GM19193 (cell line): ENCODE data around the gene SIGLEC9.

Experiments
- POLR2A ChIP-seq: IDR thresholded peaks from 4 replicates; pipeline ENCODE4 v1.6.1; 2011; ENCODE audit not compliant: insufficient read depth, insufficient read length; ENCODE audit errors: extremely low read depth

Gene SIGLEC9

DNA sequence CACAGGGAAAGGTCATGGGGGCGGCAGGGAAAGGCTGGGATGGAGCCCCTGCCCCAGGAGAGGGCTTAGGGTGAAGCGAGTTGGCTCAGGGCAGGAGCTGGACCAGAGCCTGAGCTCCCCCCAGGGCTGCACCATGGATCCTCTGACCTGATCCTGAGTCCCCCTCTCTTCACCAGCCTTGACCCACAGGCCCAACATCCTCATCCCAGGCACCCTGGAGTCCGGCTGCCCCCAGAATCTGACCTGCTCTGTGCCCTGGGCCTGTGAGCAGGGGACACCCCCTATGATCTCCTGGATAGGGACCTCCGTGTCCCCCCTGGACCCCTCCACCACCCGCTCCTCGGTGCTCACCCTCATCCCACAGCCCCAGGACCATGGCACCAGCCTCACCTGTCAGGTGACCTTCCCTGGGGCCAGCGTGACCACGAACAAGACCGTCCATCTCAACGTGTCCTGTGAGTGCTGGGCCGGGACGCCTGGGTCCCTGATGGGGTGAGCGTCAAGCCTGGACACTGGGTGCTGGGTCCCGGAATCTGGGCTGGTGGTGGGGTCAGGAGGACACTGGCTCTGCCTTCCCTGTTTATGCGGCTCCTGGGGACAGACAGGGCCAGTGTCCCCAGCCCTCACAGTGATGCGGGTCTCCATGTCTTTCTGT, 842 bp downstream of the SIGLEC9 start:
- no peak for TF ChIP-seq POLR2A

DNA sequence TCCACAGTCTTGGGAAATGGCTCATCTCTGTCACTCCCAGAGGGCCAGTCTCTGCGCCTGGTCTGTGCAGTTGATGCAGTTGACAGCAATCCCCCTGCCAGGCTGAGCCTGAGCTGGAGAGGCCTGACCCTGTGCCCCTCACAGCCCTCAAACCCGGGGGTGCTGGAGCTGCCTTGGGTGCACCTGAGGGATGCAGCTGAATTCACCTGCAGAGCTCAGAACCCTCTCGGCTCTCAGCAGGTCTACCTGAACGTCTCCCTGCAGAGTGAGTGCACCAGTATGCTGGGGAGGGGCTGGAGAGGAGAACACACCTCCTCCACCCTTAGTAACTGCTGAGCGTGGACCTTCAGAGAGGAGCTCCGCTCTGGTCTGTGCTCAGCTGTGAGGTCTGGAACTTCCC, 2.3 kb downstream of the SIGLEC9 start:
- TF ChIP-seq POLR2A = no peak

DNA sequence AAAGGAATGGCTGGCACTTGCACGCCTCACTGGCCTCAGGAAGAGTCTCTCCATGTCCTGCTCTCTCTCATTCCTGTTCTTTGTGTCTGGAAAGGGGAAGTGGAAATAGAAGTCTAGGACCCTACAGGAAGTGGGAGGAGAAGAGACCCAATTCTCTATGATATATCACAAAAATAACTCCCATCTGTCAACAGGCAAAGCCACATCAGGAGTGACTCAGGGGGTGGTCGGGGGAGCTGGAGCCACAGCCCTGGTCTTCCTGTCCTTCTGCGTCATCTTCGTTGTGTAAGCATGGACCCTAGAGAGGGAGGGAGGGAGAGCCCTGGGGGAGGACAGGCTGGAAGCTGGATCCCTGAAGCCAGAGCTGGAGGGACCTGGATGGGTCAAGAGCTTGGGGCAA, 3.0 kb downstream of the SIGLEC9 start:
- no peak for TF ChIP-seq POLR2A

- TF ChIP-seq POLR2A = no peak
Measured at GRCh38 chr19:51128227-51128626, 3.5 kb downstream of the SIGLEC9 start.

DNA sequence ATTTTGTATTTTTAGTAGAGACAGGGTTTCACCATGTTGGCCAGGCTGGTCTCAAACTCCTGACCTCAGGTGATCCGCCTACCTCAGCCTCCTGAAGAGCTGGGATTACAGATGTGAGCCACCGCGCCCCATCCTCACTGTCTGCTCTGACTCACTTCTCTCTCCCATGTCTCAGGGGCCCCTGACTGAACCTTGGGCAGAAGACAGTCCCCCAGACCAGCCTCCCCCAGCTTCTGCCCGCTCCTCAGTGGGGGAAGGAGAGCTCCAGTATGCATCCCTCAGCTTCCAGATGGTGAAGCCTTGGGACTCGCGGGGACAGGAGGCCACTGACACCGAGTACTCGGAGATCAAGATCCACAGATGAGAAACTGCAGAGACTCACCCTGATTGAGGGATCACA, 5.0 kb downstream of the SIGLEC9 start:
- no peak for TF ChIP-seq POLR2A

GRCh38 chr19:51131780-51132680, 7.3 kb downstream of the SIGLEC9 start:
- TF ChIP-seq POLR2A = no peak

DNA sequence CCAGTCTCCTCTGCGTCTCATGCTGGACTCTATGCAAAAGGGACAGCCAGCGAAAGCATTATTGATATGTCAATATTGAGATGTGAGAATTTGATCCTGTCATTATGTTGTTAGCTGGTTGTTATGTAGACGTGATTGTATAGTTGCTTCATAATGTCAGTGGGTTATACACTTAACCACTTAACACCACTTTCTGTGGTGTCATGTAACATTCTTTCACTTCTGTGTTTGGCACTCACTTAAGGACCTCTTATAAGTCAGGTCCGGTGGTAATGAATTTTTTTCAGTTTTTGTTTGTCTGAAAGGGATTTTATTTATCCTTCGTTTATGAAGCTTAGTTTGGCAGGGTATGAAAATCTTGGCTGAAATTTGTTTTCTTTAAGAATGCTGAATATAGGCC, 10.3 kb downstream of the SIGLEC9 start:
- no peak for TF ChIP-seq POLR2A

DNA sequence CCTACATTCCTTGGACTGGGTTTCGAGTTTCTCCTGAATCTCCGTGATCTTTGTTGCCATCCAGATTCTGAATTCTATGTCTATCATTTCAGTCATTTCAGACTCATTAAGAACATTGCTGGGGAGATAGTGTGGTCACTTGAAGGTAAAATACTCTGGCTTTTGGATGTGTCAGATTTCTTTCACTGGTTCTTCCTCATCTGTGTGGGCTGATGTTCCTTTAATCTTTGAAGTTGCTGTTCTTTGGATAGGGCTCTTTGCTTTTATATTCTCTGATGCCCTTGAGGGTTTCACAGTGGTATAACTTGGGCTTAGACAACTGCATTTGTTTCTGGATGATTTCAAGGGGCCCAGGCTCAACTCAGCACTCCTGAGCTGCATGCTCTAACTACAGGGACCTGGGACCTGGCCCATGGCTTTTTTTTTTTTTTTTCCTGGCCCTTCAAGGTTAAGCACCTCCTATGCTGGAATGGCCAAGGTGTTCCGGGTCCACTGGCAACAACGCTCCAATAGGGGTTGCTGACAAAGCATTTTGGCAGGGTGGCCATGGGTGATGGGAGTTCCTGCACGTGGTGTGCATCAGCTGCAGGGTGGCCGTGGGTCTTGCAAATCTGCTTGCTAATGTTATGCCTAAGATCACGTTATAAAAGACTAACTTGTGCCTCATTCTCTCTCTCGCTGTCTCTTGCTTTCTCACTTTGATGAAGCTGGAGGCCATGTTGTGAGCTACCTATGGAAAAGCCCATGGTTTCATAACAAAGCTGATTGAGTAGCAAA, 11.5 kb downstream of the SIGLEC9 start:
- TF ChIP-seq POLR2A = no peak

DNA sequence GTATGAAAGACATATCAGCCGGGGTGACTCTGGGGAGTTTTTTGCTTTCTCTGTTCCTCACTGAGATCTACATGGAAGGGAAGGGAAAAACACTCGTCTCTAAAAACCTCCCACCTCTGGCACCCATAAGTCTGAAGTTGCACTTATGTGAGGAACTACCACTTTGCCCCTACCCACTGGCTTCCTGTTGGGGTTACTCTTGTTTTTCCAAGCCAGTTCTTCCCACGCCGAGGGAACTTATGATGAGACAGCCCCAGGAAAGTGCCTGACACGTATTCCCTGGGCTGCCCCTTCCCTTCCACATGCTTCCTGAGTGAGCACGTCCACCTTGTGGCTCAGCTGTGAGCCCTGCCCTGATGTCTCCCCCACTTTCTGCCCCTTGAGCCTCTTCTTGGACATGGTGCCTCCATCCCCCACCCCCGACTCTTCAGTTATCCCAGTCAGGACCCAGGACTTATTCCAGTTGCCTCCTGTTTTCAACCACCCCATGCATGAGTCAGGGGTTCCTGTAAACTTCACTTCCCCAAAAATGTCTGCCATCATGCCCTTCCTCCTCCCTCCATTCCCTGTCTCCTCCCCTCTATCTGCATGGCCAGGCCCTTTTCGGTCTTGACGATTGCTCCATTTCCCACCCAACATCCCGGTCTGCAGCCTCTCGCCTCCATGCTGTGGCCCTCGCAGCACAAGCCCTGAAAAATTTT, 12.3 kb downstream of the SIGLEC9 start:
- TF ChIP-seq POLR2A = no peak

- no peak for TF ChIP-seq POLR2A
Measured at GRCh38 chr19:51137792-51138425, 13.2 kb downstream of the SIGLEC9 start.

DNA sequence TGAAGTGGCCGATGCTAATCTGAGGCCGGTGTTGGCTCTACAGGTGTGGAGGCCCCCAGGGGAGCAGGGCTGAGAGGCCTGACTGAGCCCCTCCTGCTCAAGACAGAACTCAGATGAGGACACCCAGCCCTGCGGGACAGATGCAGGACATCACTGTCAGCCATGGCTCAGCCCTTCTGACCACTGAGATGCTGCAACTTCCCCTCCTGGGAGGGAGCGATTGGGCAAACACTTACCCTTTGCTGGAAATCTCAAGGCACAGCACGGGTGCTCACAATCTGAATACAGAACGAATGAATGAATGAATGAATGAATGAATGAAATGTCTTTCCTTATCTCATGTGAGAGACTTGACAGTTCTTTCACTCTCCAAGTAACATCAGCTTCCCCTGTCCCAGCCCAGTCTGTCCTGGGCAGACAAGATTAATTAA, 13.9 kb downstream of the SIGLEC9 start:
- no peak for TF ChIP-seq POLR2A

DNA sequence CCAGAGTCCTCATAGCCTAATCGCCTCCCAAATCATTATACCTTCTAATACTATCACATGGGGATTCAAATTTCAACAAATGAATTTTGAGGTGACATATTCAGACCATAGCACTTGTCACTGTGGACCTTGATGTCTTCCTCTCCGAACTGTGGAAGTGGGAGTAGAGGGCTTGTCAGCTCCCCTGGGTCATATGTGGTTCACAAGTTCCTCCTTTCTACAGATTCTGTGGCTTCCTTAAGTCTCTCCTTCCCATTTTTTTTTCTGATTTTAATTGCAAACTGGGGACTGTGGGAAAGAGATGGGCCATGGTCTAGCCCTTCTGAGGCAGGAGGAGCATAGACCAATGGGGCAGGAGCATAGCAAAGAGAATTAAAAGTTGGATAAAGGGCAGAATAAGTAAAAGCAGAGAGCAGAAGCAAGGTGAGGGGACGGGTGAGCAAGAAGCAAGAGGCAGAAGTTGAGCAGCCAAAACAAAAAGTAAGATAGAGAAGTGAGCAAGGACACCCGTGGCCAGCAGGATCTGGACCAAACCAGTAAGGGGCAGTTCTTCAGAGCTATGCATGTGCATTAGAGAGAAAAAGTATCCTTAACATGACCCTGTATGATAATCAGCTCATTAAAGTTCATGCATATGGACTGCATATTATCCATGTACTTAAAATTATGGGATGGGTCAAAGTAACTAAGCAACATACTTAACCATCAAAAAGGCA, 14.8 kb downstream of the SIGLEC9 start:
- TF ChIP-seq POLR2A = no peak

GRCh38 chr19:51140441-51140840, 15.7 kb downstream of the SIGLEC9 start:
- no peak for TF ChIP-seq POLR2A

GRCh38 chr19:51141181-51141580, 16.5 kb downstream of the SIGLEC9 start:
- no peak for TF ChIP-seq POLR2A

DNA sequence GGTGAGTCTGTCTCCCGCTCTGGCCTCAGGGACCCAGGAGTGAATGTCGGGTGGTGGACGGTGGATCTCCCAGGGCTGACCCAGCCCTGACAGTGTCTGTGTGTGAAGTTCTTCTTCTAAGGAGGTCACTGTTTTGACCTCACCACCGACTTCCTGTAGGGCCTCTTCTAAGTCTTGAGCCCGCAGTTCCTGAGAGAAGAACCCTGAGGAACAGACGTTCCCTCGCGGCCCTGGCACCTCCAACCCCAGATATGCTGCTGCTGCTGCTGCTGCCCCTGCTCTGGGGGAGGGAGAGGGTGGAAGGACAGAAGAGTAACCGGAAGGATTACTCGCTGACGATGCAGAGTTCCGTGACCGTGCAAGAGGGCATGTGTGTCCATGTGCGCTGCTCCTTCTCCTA, 17.4 kb downstream of the SIGLEC9 start, which contains the start of gene SIGLEC7:
SIGLEC7 (plus strand) TSS at position 183 of the 400 bp plus-strand sequence; CDS start at position 252, 69 bp downstream.
- no peak for TF ChIP-seq POLR2A
